Fibroblast of lung (primary cell): ENCODE measurements around the gene ATXN7L1.

ENCODE experiments used
- CTCF ChIP-seq, 2 donors: IDR thresholded peaks in 1 of 2; conservative IDR thresholded peaks in 1 of 2; 1 replicate in 1 of 2; 2 replicates in 1 of 2; pipeline ENCODE4 v1.5.1; 2011 to 2012; ENCODE audit warnings: low read length in 2 of 2, control low read depth in 1 of 2, inconsistent platforms in 1 of 2, low read depth in 1 of 2, mild to moderate bottlenecking in 1 of 2
- EZH2 ChIP-seq: IDR thresholded peaks from 2 replicates; pipeline ENCODE4 v1.5.1; 2012; ENCODE audit warnings: low read length, control low read depth, mild to moderate bottlenecking; ENCODE audit errors: missing control alignments

GRCh38 chr7:105851064-105851463, 25.3 kb downstream of the ATXN7L1 start:
- TF ChIP-seq CTCF (conservative IDR thresholded peaks at IDR 0.05 in 1 of 2, IDR thresholded peaks at IDR 0.05 in 1 of 2; ENCODE audit: low read depth in 1 of 2, low read length in 2 of 2) (no peak), EZH2 (no peak)
